Renal cortex interstitium (tissue), 11 donors: ENCODE data around the gene RNF144B. TPM values are rescaled to one million over a fixed set of nuclear protein-coding genes. Genes with fewer than 3 reads are reported as not detected.
"Not testable (repeated sequence)": the region's sequence is repeated elsewhere in the genome, so short reads cannot be mapped to it uniquely, and the experiment has no call there.

Source experiments
- DNase-seq, 11 donors: peaks; one replicate each; pipeline ENCODE4 v3.0.0-alpha.2; 2013; ENCODE audit warnings: low read depth in 9 of 11, low spot score in 4 of 11; ENCODE audit errors: extremely low read depth in 1 of 11
- polyA plus RNA-seq, 3 donors: library from polyadenylated mRNA; unstranded; fragments of 120-200 nt; gene quantifications; one replicate each; pipeline ENCODE4 v1.2.1, GENCODE V29; 2013; ENCODE audit not compliant: insufficient read length in 3 of 3

RNF144B gene
- polyA plus RNA-seq, 3 donors: 15.7 to 21.9 (median 17.3) TPM

DNA sequence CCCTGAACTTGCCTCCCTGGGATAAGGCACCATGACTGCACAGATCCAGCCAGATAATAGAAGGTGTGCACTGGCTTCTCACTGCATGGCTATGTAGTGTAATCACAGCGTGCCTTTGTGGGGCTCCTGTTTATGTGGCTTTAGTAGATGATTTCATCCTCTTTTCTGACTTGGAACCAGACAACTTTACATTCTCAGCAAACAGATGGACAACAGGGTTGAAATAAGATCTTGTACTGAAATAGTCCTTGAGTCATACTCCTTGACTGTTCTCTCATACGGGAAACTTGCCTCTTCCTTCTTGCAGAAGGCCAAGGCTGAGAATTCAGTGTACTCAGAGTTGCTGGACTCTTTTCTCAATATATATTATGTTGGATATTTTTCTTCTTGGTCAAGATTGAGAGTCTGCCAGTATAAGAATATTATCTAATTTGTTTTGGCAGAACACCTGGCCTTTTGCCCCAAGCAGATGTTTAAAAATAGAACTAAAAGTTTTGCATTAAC is 25.0 kb upstream of the RNF144B start:
- no peak for DNase-seq

DNA sequence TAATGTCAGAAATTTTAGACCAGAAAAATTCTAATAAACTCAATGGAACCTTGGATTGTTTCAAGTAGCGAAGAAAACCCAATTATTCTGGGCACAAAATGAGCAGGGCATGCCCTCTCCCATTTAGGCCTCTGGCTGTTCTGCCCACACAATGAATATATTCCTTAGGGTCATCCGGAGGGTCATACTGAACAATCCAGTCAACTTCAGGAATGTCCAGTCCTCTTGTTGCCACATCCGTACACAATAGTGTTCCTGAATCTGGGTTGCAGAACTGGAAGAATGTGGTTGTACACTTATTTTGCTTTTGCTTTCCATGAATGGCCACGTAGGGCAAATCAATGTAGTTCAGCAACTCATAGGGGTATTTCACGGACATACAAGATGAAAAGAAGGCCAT is 23.4 kb upstream of the RNF144B start:
- no peak for DNase-seq

DNA sequence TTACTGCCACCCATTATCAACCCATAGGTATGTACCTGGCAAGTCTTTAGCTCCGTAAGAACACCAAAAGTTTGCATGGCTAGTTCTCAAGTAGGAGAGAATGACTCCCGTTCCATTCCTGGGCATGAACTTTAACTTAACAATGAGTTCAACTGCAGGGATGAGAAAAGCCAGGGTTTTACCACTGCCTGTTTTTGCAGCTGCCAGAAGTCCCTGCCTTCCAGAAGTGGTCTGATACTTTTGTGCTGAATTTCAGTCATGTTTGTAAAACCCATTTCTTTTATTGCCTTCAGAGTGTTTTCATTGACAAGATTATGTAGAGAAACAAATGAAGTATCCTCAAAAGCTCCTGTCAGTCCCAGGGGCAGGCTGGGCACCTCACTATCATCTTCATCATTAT is 22.6 kb upstream of the RNF144B start:
- DNase-seq: not testable (repeated sequence)

DNA sequence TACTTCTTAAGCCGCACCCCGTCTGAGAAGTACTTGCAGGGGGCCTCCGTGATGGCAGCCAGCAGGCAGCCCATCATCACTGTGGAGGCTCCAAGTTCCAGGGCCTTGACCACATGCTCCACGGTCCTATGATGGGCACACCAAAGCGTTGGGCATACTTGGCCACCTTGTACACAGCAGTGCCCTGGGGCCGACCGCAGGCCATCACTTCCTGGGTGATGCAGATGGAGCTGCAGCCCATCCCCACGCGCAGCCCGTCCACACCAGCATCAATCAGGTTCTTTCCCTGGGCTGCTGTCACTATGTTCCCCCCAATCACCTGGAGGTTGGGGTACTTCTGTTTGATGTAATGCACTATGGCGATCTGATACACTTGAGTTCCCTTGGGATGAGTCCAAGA is 19.8 kb upstream of the RNF144B start:
- no peak for DNase-seq

DNA sequence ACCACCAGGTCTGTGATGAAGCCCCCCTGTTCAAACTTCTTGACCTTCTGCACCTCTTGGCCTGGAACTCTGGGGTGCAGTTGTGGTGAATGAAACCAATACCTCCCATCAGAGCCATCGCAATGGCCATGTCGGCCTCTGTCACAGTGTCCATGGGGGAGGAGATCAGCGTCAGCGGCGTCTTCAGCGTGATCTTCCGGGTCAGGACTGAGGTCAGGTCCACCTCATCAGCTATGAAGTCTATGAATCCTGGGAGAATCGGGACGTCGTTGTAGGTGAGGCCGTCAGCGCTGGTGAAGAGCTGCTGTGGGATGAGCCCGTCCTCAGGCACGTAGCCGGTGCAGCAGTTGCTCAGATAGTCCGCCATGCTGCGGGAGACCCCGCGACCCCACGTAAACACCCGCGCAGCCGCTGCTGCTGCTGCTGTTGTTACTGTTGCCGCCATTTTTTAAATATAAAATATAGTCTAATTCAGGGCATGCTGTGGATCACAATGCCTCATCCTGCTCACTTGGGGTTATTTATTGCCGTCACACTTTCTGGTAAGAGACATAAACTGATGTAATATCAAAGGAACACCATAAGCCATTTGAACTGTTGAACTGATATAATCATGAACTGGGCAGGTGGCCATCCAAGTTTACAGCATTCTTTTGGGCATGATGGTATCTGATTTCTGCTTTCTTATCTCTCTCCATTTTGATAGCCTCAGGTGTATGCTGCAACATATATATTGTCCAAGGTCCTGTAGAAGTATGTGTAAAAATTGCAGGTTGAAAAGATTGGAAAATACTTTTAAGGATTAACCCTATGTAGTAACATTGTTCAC is 18.7 kb upstream of the RNF144B start:
- no peak for DNase-seq

DNA sequence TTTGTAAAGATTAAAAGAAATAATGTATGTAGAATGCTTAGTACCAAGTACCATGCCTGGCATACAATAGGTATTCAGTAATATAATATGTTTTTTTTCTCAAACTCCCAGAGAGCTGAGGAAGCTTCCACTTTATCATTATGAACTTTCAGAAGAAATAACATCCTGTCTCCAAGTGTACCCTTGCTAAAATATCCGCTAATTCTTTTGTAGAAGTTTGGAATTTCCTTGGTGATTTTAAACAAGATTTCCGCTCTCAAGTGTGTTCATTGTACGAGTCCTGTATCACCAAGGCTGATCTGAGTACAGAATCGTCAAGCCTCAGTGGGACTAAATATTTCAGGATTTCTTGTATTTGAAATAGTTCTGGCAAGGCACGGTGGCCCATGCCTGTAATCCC is 16.1 kb upstream of the RNF144B start:
- DNase-seq: no peak

DNA sequence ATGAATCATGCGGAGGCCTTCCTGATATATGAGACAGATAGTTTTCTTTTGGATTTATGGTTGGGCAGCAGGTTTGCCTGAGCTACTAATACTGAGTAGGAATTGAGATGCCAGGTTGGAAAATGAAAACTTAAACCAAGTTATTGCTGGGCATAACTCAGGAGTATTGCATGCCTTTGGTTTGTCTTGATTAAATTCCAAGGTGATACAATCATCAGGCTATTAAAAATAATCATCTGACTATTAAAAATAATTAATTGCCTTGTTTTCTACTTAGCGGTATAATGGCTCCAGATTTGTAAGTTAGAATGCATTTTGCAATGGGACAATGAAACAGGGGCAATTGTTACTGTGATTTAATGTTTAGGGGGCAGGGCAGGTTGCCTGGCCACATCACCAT is 15.5 kb upstream of the RNF144B start:
- DNase-seq: no peak

DNA sequence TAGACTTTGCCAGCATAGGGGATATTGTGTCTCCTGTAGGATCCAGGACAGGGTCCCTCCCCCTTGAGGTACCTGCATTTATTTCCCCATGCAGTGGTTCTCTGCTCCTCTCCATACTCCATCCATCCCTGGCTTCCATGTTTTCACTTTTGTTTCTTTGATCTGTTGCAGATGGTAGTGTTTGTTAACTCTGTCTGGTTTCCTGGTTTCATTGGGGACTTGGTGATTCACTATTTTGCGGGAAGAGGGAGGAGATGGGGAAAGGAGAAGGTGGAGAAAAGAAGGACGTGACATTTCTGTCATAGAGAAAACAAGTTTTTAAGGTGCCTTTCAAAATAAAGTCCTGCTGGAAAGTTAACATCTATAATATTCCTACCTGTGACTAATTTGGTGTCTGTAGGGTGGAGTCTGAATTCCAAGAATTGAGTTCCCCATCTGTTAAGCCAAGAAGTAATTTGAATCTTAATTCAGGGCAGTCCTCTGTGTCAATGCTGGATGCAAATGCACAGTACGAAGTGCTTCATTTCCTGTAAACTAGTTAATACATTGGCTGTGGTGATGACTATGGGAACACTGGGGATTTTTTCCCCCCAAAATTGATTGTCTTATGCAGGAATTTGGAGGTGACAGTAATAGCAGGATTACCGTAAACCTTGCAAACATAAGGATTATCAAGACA is 6.9 kb upstream of the RNF144B start:
- no peak for DNase-seq

DNA sequence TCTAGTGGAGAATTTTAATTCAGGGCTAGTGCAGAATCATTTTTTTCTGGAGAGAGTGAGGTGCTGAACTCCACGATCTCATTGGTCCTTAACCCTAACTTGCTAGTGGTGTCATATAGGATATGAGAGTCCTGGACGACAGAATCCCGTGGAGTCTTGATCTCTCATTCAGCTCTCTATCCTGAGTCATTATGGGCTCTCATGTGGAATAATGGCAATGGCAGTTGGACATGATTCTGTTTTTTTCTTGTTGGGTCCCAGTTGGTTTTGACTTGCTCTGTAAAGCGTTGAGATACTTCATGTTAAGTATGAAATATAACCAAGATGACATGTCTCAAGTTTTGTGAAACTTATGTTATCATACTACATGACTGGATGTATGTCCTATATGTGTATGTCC is 6.3 kb upstream of the RNF144B start:
- no peak for DNase-seq

DNA sequence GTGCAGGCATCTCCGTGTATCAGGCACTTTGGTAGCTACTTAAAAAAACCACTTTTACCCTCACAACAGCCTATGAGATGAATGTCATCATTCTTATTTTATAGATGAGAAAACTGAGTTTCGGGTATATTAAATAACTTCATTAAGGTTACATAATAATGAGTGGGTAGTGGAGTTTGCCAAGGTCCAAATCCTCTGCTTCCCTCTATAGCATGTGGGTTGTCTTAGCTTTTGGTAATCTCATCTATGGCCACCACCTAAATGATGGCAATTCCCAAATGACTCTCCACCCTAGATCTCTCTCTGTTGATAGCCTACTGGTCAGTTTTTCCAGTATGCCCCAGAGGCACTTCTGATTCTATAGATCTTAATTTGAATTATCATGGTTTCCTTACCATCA is 3.7 kb upstream of the RNF144B start:
- no peak for DNase-seq

DNA sequence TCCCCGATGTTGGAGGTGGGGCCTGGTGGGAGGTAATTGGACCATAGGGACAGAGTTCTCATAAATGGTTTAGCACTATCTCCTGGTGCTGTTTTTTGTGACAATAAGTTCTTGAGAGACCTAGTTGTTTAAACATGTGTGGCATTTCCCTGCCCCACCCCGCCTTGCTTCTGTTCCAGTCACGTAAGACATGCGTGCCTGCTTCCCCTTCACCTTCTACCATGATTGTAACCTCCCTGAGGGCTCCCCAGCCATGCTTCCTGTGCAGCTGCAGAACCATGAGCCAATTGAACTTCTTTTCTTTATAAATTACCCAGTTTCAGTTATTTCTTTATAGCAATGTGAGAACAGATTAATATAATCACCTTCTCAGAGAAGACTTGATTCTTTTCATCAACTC is 2.5 kb upstream of the RNF144B start:
- DNase-seq: no peak

DNA sequence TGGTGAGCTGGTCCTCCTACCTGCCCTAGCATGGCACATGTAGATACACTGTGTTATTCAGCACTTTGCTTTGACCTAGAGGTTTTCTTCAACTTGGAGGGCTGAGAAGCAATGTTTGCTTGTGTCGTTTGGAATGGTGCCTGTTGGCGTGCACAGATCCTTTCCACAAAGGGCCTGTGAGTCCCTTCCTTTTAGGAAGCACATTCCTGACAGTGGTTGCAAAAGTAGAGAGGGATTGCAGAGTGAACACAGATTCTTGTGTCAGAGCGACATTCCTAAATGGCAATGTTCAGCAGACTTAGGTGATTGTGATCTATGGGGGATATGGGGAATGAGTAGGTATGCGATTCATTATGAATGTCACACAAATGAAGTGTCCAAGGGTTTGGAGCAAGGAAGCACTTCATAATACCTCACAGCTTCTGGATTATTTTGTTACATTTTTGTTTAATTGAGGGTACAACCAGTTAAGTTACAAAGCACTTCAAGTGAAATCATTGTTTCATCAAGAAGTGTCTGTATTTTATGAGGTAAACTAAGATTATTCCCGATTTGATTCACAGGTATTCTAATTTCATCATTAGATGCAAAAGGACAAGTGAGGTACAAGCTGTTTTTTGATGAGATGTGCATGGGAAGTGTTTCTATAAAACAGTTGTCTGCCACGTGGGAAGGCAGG is 713 bp upstream of the RNF144B start:
- no peak for DNase-seq

DNA sequence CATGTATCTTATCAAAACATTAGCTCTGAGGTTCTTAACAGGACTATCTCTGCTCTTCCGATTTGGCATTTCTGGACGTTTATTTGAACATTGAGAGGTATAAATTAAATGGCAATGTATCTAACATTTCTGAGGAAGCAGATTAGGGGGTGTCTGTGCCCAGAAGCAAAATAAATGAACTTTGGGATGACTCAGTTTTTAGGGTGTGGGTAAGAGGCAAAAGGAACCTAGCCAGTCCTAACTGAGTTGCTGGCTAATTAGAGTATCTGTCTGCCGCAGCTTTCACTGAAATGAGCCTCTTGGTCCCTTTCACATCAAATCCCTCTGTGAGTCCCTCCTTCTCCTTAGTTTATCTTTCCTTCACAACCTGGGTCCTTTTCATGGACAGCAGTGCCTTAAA is 1.1 kb downstream of the RNF144B start:
- DNase-seq: no peak

DNA sequence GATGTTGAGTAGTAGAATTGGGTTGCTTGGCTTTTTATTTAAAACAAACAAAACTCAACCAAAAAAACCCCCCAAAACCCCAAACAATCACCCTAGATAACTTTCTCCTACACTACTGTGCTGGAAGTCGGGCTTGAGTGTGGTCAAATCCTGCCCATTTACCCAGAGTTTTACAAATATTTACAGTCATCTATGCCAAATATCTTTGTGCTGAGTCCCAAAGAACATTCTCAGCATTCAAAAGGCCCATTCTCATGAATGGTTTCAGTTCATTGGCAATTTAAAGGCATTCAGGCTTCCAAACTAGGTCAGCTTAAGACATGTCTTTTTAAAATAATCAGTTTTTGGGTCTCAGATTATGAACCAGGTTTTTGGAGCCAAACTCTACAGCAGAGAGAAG is 1.8 kb downstream of the RNF144B start:
- DNase-seq: no peak

DNA sequence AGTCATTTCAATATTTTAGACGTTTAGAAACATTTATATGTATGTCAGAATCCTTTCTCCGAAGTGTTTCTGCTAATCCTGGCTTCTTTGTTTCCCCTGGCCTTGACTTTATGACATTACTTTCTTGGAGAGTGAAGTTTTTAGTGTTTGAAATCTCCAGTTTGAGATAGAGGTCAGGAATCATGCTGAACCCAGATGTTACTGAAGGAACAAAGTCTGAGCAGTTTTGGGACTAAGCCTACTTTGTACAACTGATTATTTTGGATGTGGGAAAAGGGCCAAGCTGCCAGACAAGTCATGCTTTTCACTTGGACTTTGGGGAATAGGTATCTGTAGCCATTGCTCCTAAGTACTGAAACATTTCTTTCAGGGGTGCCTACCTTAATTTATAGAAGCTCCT is 2.3 kb downstream of the RNF144B start:
- no peak for DNase-seq

DNA sequence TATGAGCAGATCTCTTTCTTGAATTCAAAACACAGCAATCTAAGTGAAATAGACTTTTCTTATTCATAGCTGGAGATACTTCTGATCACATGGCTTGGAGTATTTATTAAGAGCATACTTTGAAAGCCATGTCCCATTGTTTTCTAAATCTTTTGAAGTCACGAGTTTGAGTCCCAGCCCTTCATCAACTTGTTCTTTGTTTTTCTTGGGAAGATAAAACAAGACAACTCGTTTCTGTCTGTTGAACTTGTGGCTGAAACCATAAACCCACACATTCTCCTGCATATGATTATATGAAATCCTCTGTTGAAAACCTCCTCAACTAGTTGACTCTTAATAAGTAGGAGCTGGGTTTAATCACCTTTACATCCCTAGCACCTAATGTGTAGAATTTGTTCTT is 3.3 kb downstream of the RNF144B start:
- no peak for DNase-seq

DNA sequence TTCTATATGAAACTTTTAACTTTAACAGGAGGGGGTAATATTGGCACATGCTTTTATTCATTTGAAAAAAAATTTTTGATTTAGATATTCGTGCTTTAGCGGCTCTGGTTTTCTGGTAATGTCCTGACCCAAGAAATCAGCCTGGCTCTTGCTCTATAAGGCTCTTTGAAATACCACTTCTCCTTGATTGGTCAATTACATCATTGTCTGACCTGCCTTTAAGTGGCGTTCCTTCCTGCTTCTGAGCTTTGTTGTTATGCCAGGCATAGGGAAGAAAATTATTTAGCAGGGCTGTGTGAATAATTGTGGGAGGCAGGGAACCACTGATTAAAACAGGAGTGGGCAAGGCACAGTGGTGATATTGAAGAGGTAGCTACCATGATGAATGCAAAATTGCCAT is 3.9 kb downstream of the RNF144B start:
- no peak for DNase-seq

DNA sequence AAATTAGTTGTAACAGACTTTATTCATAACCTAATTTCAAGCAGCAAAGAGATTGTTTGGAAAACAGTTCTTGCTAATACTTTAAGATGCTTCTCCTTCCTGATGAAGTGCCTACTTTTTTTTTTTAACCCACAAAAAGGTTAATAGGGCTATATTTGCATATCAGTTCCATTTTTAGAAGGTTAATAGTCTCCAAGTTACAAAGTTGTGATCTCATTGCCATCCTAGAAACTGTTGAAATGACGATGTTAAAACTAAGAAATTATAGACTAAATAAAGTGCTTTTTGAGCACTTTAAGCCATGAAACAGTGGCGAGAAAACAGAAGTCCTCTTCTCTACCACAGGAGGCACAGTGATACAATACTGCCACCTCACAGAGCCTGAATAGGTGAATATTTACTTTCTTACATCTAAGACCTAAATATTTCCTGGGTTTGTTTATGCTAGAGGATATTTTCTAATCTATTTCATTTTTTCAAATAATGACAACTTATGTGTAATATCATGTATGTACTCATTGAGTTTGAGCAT is 5.3 kb downstream of the RNF144B start:
- DNase-seq: no peak

DNA sequence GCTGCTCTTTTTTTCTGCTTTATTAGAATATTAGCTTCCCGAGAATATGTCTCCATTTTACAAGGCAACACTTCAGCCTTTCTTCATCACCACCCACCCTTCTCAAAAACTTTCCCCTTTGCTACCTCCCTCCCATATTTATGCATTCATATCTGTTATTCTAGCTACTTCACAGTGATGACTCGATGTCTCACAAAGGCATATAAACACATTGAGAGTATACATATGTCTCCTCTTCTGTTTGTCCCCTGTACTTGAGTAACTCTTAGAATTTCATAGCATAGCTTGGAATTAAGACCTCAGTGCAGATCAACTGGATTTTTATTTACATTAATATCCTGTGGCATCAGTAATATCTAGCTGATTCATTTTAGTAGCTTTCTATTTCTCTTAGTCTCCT is 6.5 kb downstream of the RNF144B start:
- DNase-seq: no peak
